GM23248 (cell line): ENCODE measurements around the gene HS3ST2. TPM values are rescaled to one million over a fixed set of nuclear protein-coding genes. Genes with fewer than 3 reads are reported as not detected.

Experiments used
- DNase-seq: peaks from one replicate; pipeline ENCODE4 v3.0.0-alpha.2; 2015
- H2AFZ ChIP-seq: fragments of 200-600 bp; sonication (generic); 2 replicates; pipeline ENCODE4 v1.6.1; 2016; ENCODE audit warnings: antibody characterized with exemption
- H3F3A ChIP-seq: fragments of 200-600 bp; sonication (generic); 2 replicates; pipeline ENCODE4 v1.6.1; 2016; ENCODE audit warnings: mild to moderate bottlenecking, antibody characterized with exemption, mixed run types; ENCODE audit not compliant: insufficient read depth
- H3K27ac ChIP-seq: fragments of 200-600 bp; sonication (generic); 2 replicates; pipeline ENCODE4 v1.5.1; 2016; ENCODE audit warnings: mild to moderate bottlenecking
- H3K27me3 ChIP-seq: fragments of 200-600 bp; sonication (generic); replicated peaks from 2 replicates; pipeline ENCODE4 v1.6.1; 2016; ENCODE audit warnings: mild to moderate bottlenecking; ENCODE audit not compliant: insufficient read depth
- H3K36me3 ChIP-seq: fragments of 200-600 bp; sonication (generic); 2 replicates; pipeline ENCODE4 v1.6.1; 2016; ENCODE audit warnings: low read depth, mild to moderate bottlenecking
- H3K4me1 ChIP-seq: fragments of 200-600 bp; sonication (generic); 2 replicates; pipeline ENCODE4 v1.6.1; 2016; ENCODE audit warnings: mild to moderate bottlenecking; ENCODE audit not compliant: insufficient read depth
- H3K4me2 ChIP-seq: fragments of 200-600 bp; sonication (generic); one replicate; pipeline ENCODE4 v1.6.1; 2016; ENCODE audit warnings: mild to moderate bottlenecking; ENCODE audit not compliant: unreplicated experiment
- H3K4me3 ChIP-seq: fragments of 200-600 bp; sonication (generic); 2 replicates; pipeline ENCODE4 v1.5.1; 2016; ENCODE audit warnings: mild to moderate bottlenecking
- H3K79me2 ChIP-seq: fragments of 200-600 bp; sonication (generic); 2 replicates; pipeline ENCODE4 v1.6.1; 2016; ENCODE audit warnings: mild to moderate bottlenecking; ENCODE audit not compliant: insufficient read depth
- H3K9ac ChIP-seq: fragments of 200-600 bp; sonication (generic); 2 replicates; pipeline ENCODE4 v1.6.1; 2016; ENCODE audit warnings: mild to moderate bottlenecking
- H3K9me2 ChIP-seq: fragments of 200-600 bp; sonication (generic); 2 replicates; pipeline ENCODE4 v1.6.1; 2016; ENCODE audit warnings: mixed run types, mild to moderate bottlenecking, moderate library complexity; ENCODE audit not compliant: insufficient read depth
- H3K9me3 ChIP-seq: fragments of 200-600 bp; sonication (generic); one replicate; pipeline ENCODE4 v1.6.1; 2017; ENCODE audit warnings: low read depth
- H4K20me1 ChIP-seq: fragments of 200-600 bp; sonication (generic); 2 replicates; pipeline ENCODE4 v1.6.0; 2016; ENCODE audit not compliant: insufficient read depth
- EZH2 ChIP-seq: fragments of 200-600 bp; sonication (generic); IDR thresholded peaks from 2 replicates; pipeline ENCODE4 v1.6.1; 2018; ENCODE audit warnings: antibody characterized with exemption, mild to moderate bottlenecking; ENCODE audit not compliant: insufficient read depth, poor library complexity, severe bottlenecking
- EZH2phosphoT487 ChIP-seq: fragments of 200-600 bp; sonication (generic); IDR thresholded peaks from 2 replicates; pipeline ENCODE4 v1.6.1; 2018; ENCODE audit warnings: antibody characterized with exemption, moderate library complexity, mild to moderate bottlenecking, low read depth; ENCODE audit not compliant: insufficient read depth
- WGBS, 2 experiments: methylation state at CpG; one replicate each; pipeline ENCODE4 v1.1.6; 2015 to 2017; ENCODE audit warnings: low lambda C conversion rate in 2 of 2, low coverage in 1 of 2; ENCODE audit errors: missing lambda C conversion rate in 2 of 2; 5-methylcytosine and 5-hydroxymethylcytosine counted together
- in situ Hi-C: fragments of 300-500 bp; cut with MboI; formaldehyde crosslinking; loops from 2 replicates; pipeline ENCODE4 v1.15.0; 2020
- polyA plus RNA-seq: library from polyadenylated mRNA; unstranded; fragments of >200 nt; fragmentation: Nextera tagmentation; extraction: Ambion mirVana; gene quantifications from 2 replicates; pipeline ENCODE4 v1.2.1, GENCODE V29; 2016
- total RNA-seq: library from RNA; depleted of rRNA; stranded (reverse); fragments of >200 nt; shearing (Covaris generic); gene quantifications from 2 replicates; pipeline ENCODE4 v1.2.3, GENCODE V29; 2014

HS3ST2 gene
- total and polyA plus RNA-seq, 2 experiments from 2014 or later, result not detected

DNA sequence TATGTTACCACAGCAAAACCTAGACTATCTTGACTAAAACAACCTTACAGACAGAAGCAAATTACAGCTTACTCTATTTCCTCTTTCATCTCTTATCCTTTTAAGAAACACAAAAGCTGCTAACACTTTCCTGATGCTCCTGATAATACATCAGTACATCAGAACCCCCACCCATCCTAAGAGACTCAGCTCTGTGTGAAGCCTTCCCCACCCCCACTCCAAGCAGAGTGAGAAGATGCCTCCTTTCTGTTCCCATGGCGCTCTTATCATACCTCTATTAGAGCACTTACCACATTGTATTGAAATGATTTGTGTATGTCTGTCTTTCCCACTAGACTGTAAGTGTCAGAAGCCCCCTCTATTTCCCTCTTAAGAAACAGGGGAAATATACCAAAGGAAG lies 42.4 kb upstream of the HS3ST2 start:
- in situ Hi-C loops, result no loop called here
- Histone ChIP-seq H3K9ac (no peak overlapping the region), H3F3A (no peaks in the 10 kb centered on the region), H3K4me2 (no peak overlapping the region), H3K36me3 (no peaks in the 10 kb centered on the region), H3K9me2 (no peaks in the 10 kb centered on the region), H3K27ac (no peak overlapping the region), H3K27me3 (0 out of 2 replicates have a peak, but pooled peaks cover 8% of the 10 kb centered on the region), H3K79me2 (no peaks in the 10 kb centered on the region), H4K20me1 (no peaks in the 10 kb centered on the region), H3K4me1 (no peaks in the 10 kb centered on the region), H3K4me3 (no peak overlapping the region), H3K9me3 (no peaks in the 10 kb centered on the region), H2AFZ (no peak overlapping the region)
- WGBS, 2 experiments, result 34 to 36% methylated on average over 1 of the region's 1 CpG
- DNase-seq, result no peak
- no peak for TF ChIP-seq EZH2phosphoT487
- TF ChIP-seq EZH2, result no peak

- H3K9me3 ChIP-seq, result no peaks in the 10 kb centered on the region
- no peaks in the 10 kb centered on the region for H3K79me2 ChIP-seq
- no peak overlapping the region for H3K4me2 ChIP-seq
- no peak for DNase-seq
- no peak overlapping the region for H3K4me3 ChIP-seq
- 62 to 68% methylated on average over 6 of the region's 6 CpGs for WGBS, 2 experiments
- no peaks in the 10 kb centered on the region for H3K36me3 ChIP-seq
- in situ Hi-C loops, result no loop called here
- H3K27ac ChIP-seq, result no peak overlapping the region
- H2AFZ ChIP-seq, result no peak overlapping the region
- H3K4me1 ChIP-seq, result no peaks in the 10 kb centered on the region
- H3F3A ChIP-seq, result no peaks in the 10 kb centered on the region
- TF ChIP-seq EZH2phosphoT487 (no peak), EZH2 (no peak)
- H3K9me2 ChIP-seq, result no peaks in the 10 kb centered on the region
- H3K9ac ChIP-seq, result no peak overlapping the region
- 0 out of 2 replicates have a peak, but pooled peaks cover 12% of the 10 kb centered on the region for H3K27me3 ChIP-seq
- no peaks in the 10 kb centered on the region for H4K20me1 ChIP-seq
These were observed 38.6 kb upstream of the HS3ST2 start for GRCh38 chr16:22775220-22775922.

- Histone ChIP-seq H3K9me2 (no peaks in the 10 kb centered on the region), H3K9me3 (no peaks in the 10 kb centered on the region), H3K4me2 (no peak overlapping the region), H3K9ac (no peak overlapping the region), H3K4me1 (peaks cover under 1% of the 10 kb centered on the region; the same call in 1 of the 2 replicates), H3K79me2 (no peaks in the 10 kb centered on the region), H3F3A (peaks cover 4% of the 10 kb centered on the region; the same call in 1 of the 2 replicates), H3K27ac (no peak overlapping the region), H3K27me3 (0 out of 2 replicates have a peak, but pooled peaks cover 6% of the 10 kb centered on the region), H3K4me3 (no peak overlapping the region), H2AFZ (no peak overlapping the region), H4K20me1 (no peaks in the 10 kb centered on the region), H3K36me3 (no peaks in the 10 kb centered on the region)
- 76 to 81% methylated on average over 8 of the region's 8 CpGs for WGBS, 2 experiments
- DNase-seq, result no peak
- TF ChIP-seq EZH2 (no peak), EZH2phosphoT487 (no peak)
- in situ Hi-C loops, result loop anchor here (10.0 kb wide), 1 partner anchor 63 kb away; no protein-coding TSS in a partner anchor
These were observed 32.5 kb upstream of the HS3ST2 start for GRCh38 chr16:22781480-22781879.

GRCh38 chr16:22782314-22782713 lies 31.6 kb upstream of the HS3ST2 start:
- TF ChIP-seq EZH2phosphoT487, result no peak
- no peak for TF ChIP-seq EZH2
- H3K36me3 ChIP-seq, result no peaks in the 10 kb centered on the region
- H3K27ac ChIP-seq, result no peak overlapping the region
- no peak overlapping the region for H3K4me2 ChIP-seq
- 0 out of 2 replicates have a peak, but pooled peaks cover 2% of the 10 kb centered on the region for H3K27me3 ChIP-seq
- H3F3A ChIP-seq, result peaks cover 10% of the 10 kb centered on the region
- in situ Hi-C loops, result loop anchor here (10.0 kb wide), 1 partner anchor 62 kb away; no protein-coding TSS in a partner anchor
- H3K9me3 ChIP-seq, result no peaks in the 10 kb centered on the region
- H3K9me2 ChIP-seq, result no peaks in the 10 kb centered on the region
- no peak for DNase-seq
- H3K9ac ChIP-seq, result no peak overlapping the region
- H3K79me2 ChIP-seq, result no peaks in the 10 kb centered on the region
- no peak overlapping the region for H2AFZ ChIP-seq
- H4K20me1 ChIP-seq, result no peaks in the 10 kb centered on the region
- H3K4me3 ChIP-seq, result no peak overlapping the region
- H3K4me1 ChIP-seq, result peaks cover 8% of the 10 kb centered on the region
- 67 to 72% methylated on average over 4 of the region's 4 CpGs for WGBS, 2 experiments
